ENCODE data around the gene ATP9B. TPM values are rescaled to one million over a fixed set of nuclear protein-coding genes. Genes with fewer than 3 reads are reported as not detected.

The ATP9B gene
- total and polyA plus RNA-seq, 7 donors, result 6.5 to 66.5 (median 28.1) TPM

- no peak overlapping the region for H3K4me3 ChIP-seq
- DNase-seq, result no peak
- H3K27me3 ChIP-seq, result no peaks in the 10 kb centered on the region
- no peaks in the 10 kb centered on the region for H3K36me3 ChIP-seq
- TF ChIP-seq POLR2AphosphoS5 (IDR thresholded peaks at IDR 0.05) (no peak), CTCF (IDR thresholded peaks at IDR 0.05) (no peak), POLR2A (IDR thresholded peaks at IDR 0.05) (no peak), EP300 (IDR thresholded peaks at IDR 0.05) (no peak)
- WGBS, 2 donors, result 97% methylated on average over 12 of the region's 12 CpGs
- H3K4me1 ChIP-seq, result peaks cover 0 to 12% (median 0%) of the 10 kb centered on the region in 4 donors
- no peaks in the 10 kb centered on the region for H3K9me3 ChIP-seq
- intact Hi-C loops (cut with DNase I), result loop anchor here (10.0 kb wide), 1 partner anchor 365 kb away; no protein-coding TSS in a partner anchor
- H3K27ac ChIP-seq, result no peak overlapping the region
These were observed 170.4 kb downstream of the ATP9B start for GRCh38 chr18:79239631-79240030.

GRCh38 chr18:79241755-79242154 lies 172.6 kb downstream of the ATP9B start:
- Histone ChIP-seq H3K9me3 (no peaks in the 10 kb centered on the region), H3K4me3 (no peak overlapping the region), H3K36me3 (no peaks in the 10 kb centered on the region), H3K27me3 (no peaks in the 10 kb centered on the region), H3K27ac (no peak overlapping the region), H3K4me1 (peaks cover 0 to 18% (median 0%) of the 10 kb centered on the region in 4 donors)
- no peak for TF ChIP-seq POLR2AphosphoS5 (IDR thresholded peaks at IDR 0.05)
- WGBS, 2 donors, result 87 to 88% methylated on average over 8 of the region's 8 CpGs
- no peak for DNase-seq
- intact Hi-C loops (cut with DNase I), result loop anchor here (10.0 kb wide), 1 partner anchor 367 kb away; no protein-coding TSS in a partner anchor

GRCh38 chr18:79242246-79242645 lies 173.1 kb downstream of the ATP9B start:
- Histone ChIP-seq H3K27ac (no peak overlapping the region), H3K9me3 (no peaks in the 10 kb centered on the region), H3K27me3 (no peaks in the 10 kb centered on the region), H3K36me3 (no peaks in the 10 kb centered on the region), H3K4me1 (peaks cover 0 to 19% (median 0%) of the 10 kb centered on the region in 4 donors), H3K4me3 (no peak overlapping the region)
- no peak for TF ChIP-seq CTCF (IDR thresholded peaks at IDR 0.05)
- TF ChIP-seq POLR2AphosphoS5 (IDR thresholded peaks at IDR 0.05), result no peak
- no peak for TF ChIP-seq EP300 (IDR thresholded peaks at IDR 0.05)
- TF ChIP-seq POLR2A (IDR thresholded peaks at IDR 0.05), result no peak
- WGBS, 2 donors, result 67 to 83% methylated on average over 5 of the region's 5 CpGs
- DNase-seq, result no peak
- intact Hi-C loops (cut with DNase I), result loop anchor here (10.0 kb wide), 1 partner anchor 367 kb away; no protein-coding TSS in a partner anchor

GRCh38 chr18:79245517-79246001 lies 176.4 kb downstream of the ATP9B start:
- 35 to 81% methylated on average over 23 of the region's 23 CpGs for WGBS, 2 donors
- no peaks in the 10 kb centered on the region for H3K36me3 ChIP-seq
- H3K27ac ChIP-seq, result no peak overlapping the region
- peaks cover 0 to 19% (median 0%) of the 10 kb centered on the region in 4 donors for H3K4me1 ChIP-seq
- TF ChIP-seq EP300 (IDR thresholded peaks at IDR 0.05), result no peak
- TF ChIP-seq CTCF (IDR thresholded peaks at IDR 0.05), result no peak
- TF ChIP-seq POLR2A (IDR thresholded peaks at IDR 0.05), result no peak
- no peak for TF ChIP-seq POLR2AphosphoS5 (IDR thresholded peaks at IDR 0.05)
- intact Hi-C loops (cut with DNase I), result loop anchor here (5.0 to 10.0 kb wide), 2 partner anchors 371 to 1343 kb away; no protein-coding TSS in a partner anchor
- no peak for DNase-seq
- no peak overlapping the region for H3K4me3 ChIP-seq
- H3K9me3 ChIP-seq, result no peaks in the 10 kb centered on the region
- no peaks in the 10 kb centered on the region for H3K27me3 ChIP-seq

GRCh38 chr18:79246309-79247108 lies 177.3 kb downstream of the ATP9B start:
- TF ChIP-seq CTCF (IDR thresholded peaks at IDR 0.05) (peak; percentile 72 to 91 (median 78)), EP300 (IDR thresholded peaks at IDR 0.05) (no peak)
- Histone ChIP-seq H3K36me3 (no peaks in the 10 kb centered on the region), H3K4me3 (no peak overlapping the region), H3K27me3 (no peaks in the 10 kb centered on the region), H3K27ac (no peak overlapping the region), H3K4me1 (peaks cover 0 to 19% (median 0%) of the 10 kb centered on the region in 4 donors), H3K9me3 (no peaks in the 10 kb centered on the region)
- 16 to 22% methylated on average over 31 of the region's 31 CpGs for WGBS, 2 donors
- DNase-seq, result peak; percentile 72
- intact Hi-C loops (cut with DNase I), result loop anchor here (5.0 to 10.0 kb wide), 2 partner anchors 372 to 1344 kb away; no protein-coding TSS in a partner anchor

Measured in sigmoid colon (tissue), 7 donors.